Measurements from ENCODE around the gene CIRBP.

- TF ChIP-seq, protein P1, sequence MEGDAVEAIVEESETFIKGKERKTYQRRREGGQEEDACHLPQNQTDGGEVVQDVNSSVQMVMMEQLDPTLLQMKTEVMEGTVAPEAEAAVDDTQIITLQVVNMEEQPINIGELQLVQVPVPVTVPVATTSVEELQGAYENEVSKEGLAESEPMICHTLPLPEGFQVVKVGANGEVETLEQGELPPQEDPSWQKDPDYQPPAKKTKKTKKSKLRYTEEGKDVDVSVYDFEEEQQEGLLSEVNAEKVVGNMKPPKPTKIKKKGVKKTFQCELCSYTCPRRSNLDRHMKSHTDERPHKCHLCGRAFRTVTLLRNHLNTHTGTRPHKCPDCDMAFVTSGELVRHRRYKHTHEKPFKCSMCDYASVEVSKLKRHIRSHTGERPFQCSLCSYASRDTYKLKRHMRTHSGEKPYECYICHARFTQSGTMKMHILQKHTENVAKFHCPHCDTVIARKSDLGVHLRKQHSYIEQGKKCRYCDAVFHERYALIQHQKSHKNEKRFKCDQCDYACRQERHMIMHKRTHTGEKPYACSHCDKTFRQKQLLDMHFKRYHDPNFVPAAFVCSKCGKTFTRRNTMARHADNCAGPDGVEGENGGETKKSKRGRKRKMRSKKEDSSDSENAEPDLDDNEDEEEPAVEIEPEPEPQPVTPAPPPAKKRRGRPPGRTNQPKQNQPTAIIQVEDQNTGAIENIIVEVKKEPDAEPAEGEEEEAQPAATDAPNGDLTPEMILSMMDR (IDR thresholded peaks at IDR 0.05; ENCODE audit: low read depth, low read length), result no peak
- TF ChIP-seq EZH2phosphoT487 (IDR thresholded peaks at IDR 0.05; ENCODE audit: low read depth), result no peak
These were observed 3.5 kb upstream of the CIRBP start for GRCh38 chr19:1265615-1266128.
